Measurements from ENCODE around the gene COBL. TPM values are rescaled to one million over a fixed set of nuclear protein-coding genes. Genes with fewer than 3 reads are reported as not detected.

COBL gene
- total RNA-seq, 2 experiments from 2014 or later, result not detected

- Mint-ChIP-seq H3K9me3 (no peaks in the 10 kb centered on the region), H3K36me3 (no peaks in the 10 kb centered on the region), H3K4me1 (ENCODE audit: low read depth) (peaks cover 6% of the 10 kb centered on the region), H3K27me3 (peaks cover 33% of the 10 kb centered on the region), H3K4me3 (no peak overlapping the region), H3K27ac (no peak overlapping the region)
- POLR2A ChIA-PET, result no interaction called here
- DNase-seq, result no peak
- intact Hi-C loops (cut with micrococcal nuclease), result no loop called here
- CTCF ChIA-PET, result no interaction called here
These were observed 2.4 kb upstream of the COBL start for GRCh38 chr7:51318886-51319579.

GRCh38 chr7:51318001-51318400, 1.4 kb upstream of the COBL start:
- ChIA-PET CTCF (no interaction called here), POLR2A (no interaction called here)
- no peak for DNase-seq
- Mint-ChIP-seq H3K27me3 (peaks cover 38% of the 10 kb centered on the region), H3K9me3 (no peaks in the 10 kb centered on the region), H3K4me3 (no peak overlapping the region), H3K36me3 (no peaks in the 10 kb centered on the region), H3K4me1 (ENCODE audit: low read depth) (peaks cover 6% of the 10 kb centered on the region), H3K27ac (no peak overlapping the region)
- intact Hi-C loops (cut with micrococcal nuclease), result no loop called here

- Mint-ChIP-seq H3K27ac (no peak overlapping the region), H3K27me3 (peaks cover 39% of the 10 kb centered on the region), H3K9me3 (no peaks in the 10 kb centered on the region), H3K36me3 (no peaks in the 10 kb centered on the region), H3K4me3 (no peak overlapping the region), H3K4me1 (ENCODE audit: low read depth) (peaks cover 6% of the 10 kb centered on the region)
- POLR2A ChIA-PET, result no interaction called here
- DNase-seq, result no peak
- CTCF ChIA-PET, result no interaction called here
- intact Hi-C loops (cut with micrococcal nuclease), result no loop called here
These were observed 937 bp upstream of the COBL start for GRCh38 chr7:51317582-51317910.

DNA sequence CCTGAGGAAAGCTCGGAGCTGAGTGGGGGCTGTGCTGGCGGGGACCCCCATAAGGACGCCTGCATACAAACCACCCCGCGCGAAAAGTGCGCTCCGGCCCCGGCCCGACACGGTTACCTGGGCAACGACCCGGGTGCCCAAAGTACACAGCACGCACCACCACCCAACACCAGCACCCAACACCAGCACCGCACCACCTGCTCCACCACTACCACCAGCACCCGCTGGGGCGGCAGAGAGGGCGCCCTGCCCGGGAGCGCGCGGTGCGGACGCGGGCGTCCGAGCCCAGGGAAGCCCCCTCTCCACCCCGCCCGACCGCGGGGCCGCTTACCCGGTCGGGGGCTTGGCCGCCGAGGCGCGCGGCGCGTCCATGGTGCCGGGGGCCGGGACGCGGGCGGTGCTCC, 345 bp downstream of the COBL start:
- Mint-ChIP-seq H3K4me1 (ENCODE audit: low read depth) (peaks cover 6% of the 10 kb centered on the region), H3K27me3 (peaks cover 40% of the 10 kb centered on the region), H3K9me3 (no peaks in the 10 kb centered on the region), H3K27ac (no peak overlapping the region), H3K4me3 (no peak overlapping the region), H3K36me3 (no peaks in the 10 kb centered on the region)
- intact Hi-C loops (cut with micrococcal nuclease), result no loop called here
- POLR2A ChIA-PET, result no interaction called here
- no peak for DNase-seq
- CTCF ChIA-PET, result no interaction called here

GRCh38 chr7:51315393-51316261, 982 bp downstream of the COBL start:
- H3K36me3 Mint-ChIP-seq, result no peaks in the 10 kb centered on the region
- H3K4me3 Mint-ChIP-seq, result no peak overlapping the region
- H3K4me1 Mint-ChIP-seq (ENCODE audit: low read depth), result peaks cover 6% of the 10 kb centered on the region
- ChIA-PET POLR2A (no interaction called here), CTCF (no interaction called here)
- intact Hi-C loops (cut with micrococcal nuclease), result no loop called here
- no peak for DNase-seq
- peaks cover 40% of the 10 kb centered on the region for H3K27me3 Mint-ChIP-seq
- H3K27ac Mint-ChIP-seq, result no peak overlapping the region
- no peaks in the 10 kb centered on the region for H3K9me3 Mint-ChIP-seq

DNA sequence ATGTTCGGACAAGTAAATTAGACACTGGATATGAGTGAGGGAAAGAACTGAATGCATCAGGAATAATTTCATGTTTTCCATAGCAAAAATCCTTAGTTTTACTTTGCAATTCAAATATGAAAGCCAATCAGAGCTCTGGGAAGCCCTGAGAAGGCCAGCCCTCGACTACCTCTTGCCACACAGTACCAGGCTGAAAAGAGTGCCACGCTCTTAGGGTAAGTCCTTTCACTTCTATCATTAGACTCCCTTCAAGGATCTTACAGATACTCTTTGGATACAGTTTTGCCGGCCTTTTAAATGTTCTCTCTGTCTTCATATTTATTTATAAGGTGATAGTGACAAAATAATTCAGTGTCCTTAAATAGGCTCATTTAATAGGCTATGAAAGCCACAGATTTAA, 1.9 kb downstream of the COBL start:
- Mint-ChIP-seq H3K27me3 (peaks cover 40% of the 10 kb centered on the region), H3K27ac (no peak overlapping the region), H3K36me3 (no peaks in the 10 kb centered on the region), H3K4me1 (ENCODE audit: low read depth) (peaks cover 6% of the 10 kb centered on the region), H3K9me3 (no peaks in the 10 kb centered on the region), H3K4me3 (no peak overlapping the region)
- POLR2A ChIA-PET, result no interaction called here
- DNase-seq, result no peak
- intact Hi-C loops (cut with micrococcal nuclease), result no loop called here
- CTCF ChIA-PET, result no interaction called here

- Mint-ChIP-seq H3K27me3 (peaks cover 40% of the 10 kb centered on the region), H3K36me3 (no peaks in the 10 kb centered on the region), H3K9me3 (no peaks in the 10 kb centered on the region), H3K4me3 (no peak overlapping the region), H3K27ac (no peak overlapping the region), H3K4me1 (ENCODE audit: low read depth) (peaks cover 6% of the 10 kb centered on the region)
- intact Hi-C loops (cut with micrococcal nuclease), result no loop called here
- no peak for DNase-seq
- POLR2A ChIA-PET, result no interaction called here
- CTCF ChIA-PET, result no interaction called here
These were observed 2.7 kb downstream of the COBL start for GRCh38 chr7:51313738-51314425.

DNA sequence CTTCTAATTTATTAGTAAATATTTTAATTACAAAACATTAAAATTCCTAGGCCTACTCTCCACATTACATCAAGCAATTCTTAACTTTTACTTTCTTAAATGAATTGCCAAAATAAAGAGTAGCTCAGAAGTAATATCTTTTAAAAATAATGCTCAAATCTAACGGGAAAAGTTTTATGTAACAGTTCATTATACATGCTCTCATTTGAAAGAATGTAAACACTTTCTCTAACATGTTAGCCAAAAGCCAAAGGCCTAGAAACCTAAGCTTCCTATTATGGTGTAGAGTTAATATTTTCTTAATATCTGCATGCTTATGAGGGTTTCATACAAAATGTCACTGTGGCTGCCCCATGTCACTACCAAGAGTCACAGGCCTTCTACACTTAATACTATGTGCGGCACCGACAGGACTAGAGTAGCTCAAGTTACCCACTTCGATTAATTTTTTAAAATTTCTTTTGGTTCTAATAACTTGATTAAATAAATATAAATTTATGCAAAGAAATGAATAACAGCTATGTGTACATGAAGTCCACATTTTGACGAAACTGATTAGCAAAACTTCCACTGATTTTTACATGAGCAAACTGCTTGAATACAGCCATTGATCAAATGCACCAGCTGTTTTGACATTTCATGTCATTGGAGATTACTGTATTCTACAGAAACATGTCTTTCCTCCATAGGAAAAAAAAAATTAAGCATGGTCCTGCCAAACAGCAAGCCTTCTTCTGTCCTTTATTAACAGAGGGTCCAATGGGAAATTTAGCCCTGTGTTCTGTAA, 3.5 kb downstream of the COBL start:
- Mint-ChIP-seq H3K36me3 (no peaks in the 10 kb centered on the region), H3K27me3 (peaks cover 38% of the 10 kb centered on the region), H3K4me3 (no peak overlapping the region), H3K4me1 (ENCODE audit: low read depth) (peaks cover 6% of the 10 kb centered on the region), H3K9me3 (no peaks in the 10 kb centered on the region), H3K27ac (no peak overlapping the region)
- intact Hi-C loops (cut with micrococcal nuclease), result no loop called here
- ChIA-PET CTCF (no interaction called here), POLR2A (no interaction called here)
- no peak for DNase-seq

DNA sequence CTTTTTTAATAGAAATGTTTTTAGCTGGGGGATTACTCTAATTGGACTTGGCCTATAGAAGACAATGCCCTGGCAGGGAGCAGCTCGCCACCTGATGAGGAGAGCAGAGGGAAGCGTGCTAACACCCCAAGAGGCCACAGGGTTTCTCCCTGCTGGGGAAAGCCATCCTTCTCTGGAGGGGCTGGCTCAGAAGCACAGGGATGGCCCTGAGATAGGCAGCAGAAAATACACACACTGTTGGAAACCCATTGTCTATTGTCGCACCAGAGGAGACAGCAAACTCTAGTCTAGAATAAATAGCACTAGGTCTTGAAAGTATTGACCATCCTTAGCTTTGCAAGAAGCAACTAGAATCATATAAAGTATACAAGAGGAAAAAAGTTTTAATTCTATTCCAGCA, 5.4 kb downstream of the COBL start:
- H3K36me3 Mint-ChIP-seq, result no peaks in the 10 kb centered on the region
- H3K27me3 Mint-ChIP-seq, result peaks cover 24% of the 10 kb centered on the region
- no peaks in the 10 kb centered on the region for H3K9me3 Mint-ChIP-seq
- no peak overlapping the region for H3K4me3 Mint-ChIP-seq
- no peak overlapping the region for H3K27ac Mint-ChIP-seq
- DNase-seq, result no peak
- intact Hi-C loops (cut with micrococcal nuclease), result no loop called here
- POLR2A ChIA-PET, result no interaction called here
- peaks cover 6% of the 10 kb centered on the region for H3K4me1 Mint-ChIP-seq (ENCODE audit: low read depth)
- CTCF ChIA-PET, result interaction anchor here (0.6 kb wide), 1 partner anchor 121 kb away, joined by 3 read pairs; no protein-coding TSS in a partner anchor

DNA sequence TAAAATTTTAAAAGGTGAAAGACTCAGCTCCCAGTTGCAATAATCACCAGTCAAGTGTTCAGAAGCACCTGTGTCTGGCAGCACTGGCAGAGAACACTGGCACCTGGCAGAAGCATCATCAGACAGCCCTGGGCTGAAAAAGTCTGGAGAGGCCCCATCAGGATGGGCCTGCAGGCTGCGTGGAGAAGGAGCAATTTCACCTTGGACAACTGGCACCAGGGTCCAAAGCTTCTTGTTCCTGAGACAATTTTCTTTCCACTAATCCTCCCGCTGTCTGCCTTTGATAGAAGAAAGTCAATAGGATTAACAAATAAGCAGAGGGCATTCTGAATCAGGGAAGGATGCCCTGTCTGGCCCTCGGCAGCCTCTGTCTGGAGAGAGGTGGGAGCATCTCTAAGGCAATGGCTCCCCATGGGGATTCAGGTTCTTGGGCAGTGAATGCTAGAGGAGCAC, 6.5 kb downstream of the COBL start:
- POLR2A ChIA-PET, result no interaction called here
- no peaks in the 10 kb centered on the region for H3K4me1 Mint-ChIP-seq (ENCODE audit: low read depth)
- no peak overlapping the region for H3K4me3 Mint-ChIP-seq
- no peaks in the 10 kb centered on the region for H3K9me3 Mint-ChIP-seq
- no peaks in the 10 kb centered on the region for H3K36me3 Mint-ChIP-seq
- peaks cover 16% of the 10 kb centered on the region for H3K27me3 Mint-ChIP-seq
- H3K27ac Mint-ChIP-seq, result no peak overlapping the region
- intact Hi-C loops (cut with micrococcal nuclease), result no loop called here
- CTCF ChIA-PET, result no interaction called here
- DNase-seq, result no peak

GRCh38 chr7:51309361-51310130, 7.1 kb downstream of the COBL start:
- peaks cover 11% of the 10 kb centered on the region for H3K27me3 Mint-ChIP-seq
- POLR2A ChIA-PET, result no interaction called here
- H3K9me3 Mint-ChIP-seq, result no peaks in the 10 kb centered on the region
- H3K27ac Mint-ChIP-seq, result no peak overlapping the region
- DNase-seq, result no peak
- H3K4me1 Mint-ChIP-seq (ENCODE audit: low read depth), result no peaks in the 10 kb centered on the region
- CTCF ChIA-PET, result no interaction called here
- H3K4me3 Mint-ChIP-seq, result no peak overlapping the region
- no peaks in the 10 kb centered on the region for H3K36me3 Mint-ChIP-seq
- intact Hi-C loops (cut with micrococcal nuclease), result no loop called here

DNA sequence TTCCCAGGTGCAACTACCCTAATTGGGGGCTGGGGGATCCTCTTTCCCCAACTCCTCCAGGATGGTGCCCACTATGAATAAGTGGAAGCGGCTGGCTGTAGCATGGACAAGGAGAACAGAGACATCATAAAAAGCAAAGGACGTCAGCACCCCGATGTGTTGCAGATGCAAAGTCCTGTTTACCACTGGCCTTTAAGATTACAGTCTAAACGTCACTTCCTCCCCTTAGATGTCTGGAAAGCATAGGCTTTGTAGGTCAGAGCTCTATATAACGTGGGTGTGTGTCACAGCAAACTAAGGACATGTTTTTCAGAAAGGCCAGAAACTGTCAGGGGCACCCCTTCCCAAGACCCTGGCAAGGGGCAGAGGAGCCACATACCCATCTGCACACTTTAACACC, 7.9 kb downstream of the COBL start:
- no peak for DNase-seq
- Mint-ChIP-seq H3K27me3 (peaks cover 4% of the 10 kb centered on the region), H3K9me3 (no peaks in the 10 kb centered on the region), H3K36me3 (no peaks in the 10 kb centered on the region), H3K4me1 (ENCODE audit: low read depth) (no peaks in the 10 kb centered on the region), H3K27ac (no peak overlapping the region), H3K4me3 (no peak overlapping the region)
- intact Hi-C loops (cut with micrococcal nuclease), result no loop called here
- POLR2A ChIA-PET, result no interaction called here
- CTCF ChIA-PET, result no interaction called here
